VCaP (cell line): ENCODE data around the gene BDKRB2.

Source experiments
- H3K27ac ChIP-seq: fragments of 450-650 bp; 2 replicates; pipeline ENCODE4 v1.5.1; 2017
- CTCF ChIP-seq: fragments of 450-650 bp; conservative IDR thresholded peaks from 2 replicates; pipeline ENCODE4 v1.5.1; 2017; ENCODE audit warnings: mild to moderate bottlenecking, moderate library complexity

The BDKRB2 gene

DNA sequence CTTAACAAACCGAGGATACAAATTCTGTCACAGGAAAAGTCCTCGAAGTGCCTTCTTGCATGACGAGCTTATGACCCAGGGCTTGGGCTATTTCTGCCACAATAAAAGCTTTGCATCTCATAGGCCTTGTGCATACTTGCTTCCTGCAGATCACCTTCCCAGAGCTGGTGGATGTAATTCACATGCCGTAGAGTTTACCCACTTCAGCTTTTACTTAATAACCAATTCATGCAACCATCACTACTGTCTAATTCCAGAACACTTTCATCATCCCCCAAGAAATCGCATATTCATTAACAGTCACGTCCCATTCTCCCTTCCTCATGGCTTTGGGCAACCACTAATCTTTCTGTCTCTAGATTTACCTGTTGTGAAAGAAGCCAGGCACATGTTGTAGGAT, 42.4 kb downstream of the BDKRB2 start:
- TF ChIP-seq CTCF, result no peak
- no peak overlapping the region for H3K27ac ChIP-seq

DNA sequence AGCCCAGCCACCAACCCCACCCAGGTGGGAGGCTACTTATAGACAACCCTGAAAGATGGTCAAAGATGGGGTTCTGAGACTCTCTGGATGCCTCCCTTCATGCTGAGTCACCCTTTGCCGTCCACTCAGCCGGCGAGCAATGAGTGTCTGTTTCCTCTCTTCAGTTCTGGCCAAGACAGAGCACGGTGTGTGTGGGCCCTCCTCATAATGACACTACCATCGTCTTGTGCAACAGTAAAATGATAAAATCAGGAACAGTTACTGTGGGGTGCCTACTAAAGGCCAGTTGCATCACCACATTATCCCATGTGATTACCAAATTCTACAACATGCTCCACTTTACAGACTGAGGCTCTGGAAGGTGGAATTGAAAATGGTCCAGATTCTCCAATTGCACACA, 44.4 kb downstream of the BDKRB2 start:
- no peak overlapping the region for H3K27ac ChIP-seq
- TF ChIP-seq CTCF, result no peak

DNA sequence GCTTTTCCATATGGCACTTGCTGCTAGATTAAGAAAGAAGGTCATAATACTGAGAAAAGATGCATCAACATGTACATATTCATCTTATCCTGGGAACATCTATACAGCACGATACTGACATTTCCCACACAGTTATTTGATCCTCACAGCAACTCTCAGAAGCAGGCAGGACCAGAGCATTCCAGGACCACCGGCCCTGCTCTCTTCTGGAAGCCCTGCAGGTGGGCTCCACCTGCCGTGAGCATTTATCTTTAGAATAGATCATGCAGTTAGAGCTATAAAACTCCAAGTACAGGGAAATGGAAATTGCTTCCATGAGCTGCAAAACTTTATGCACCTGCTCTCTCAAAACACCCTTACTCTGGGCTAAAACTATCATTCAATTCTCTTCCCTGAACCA, 45.8 kb downstream of the BDKRB2 start:
- TF ChIP-seq CTCF, result no peak
- no peak overlapping the region for H3K27ac ChIP-seq

GRCh38 chr14:96251656-96252155, 47.1 kb downstream of the BDKRB2 start:
- H3K27ac ChIP-seq, result peak overlapping the region; percentile 20; the same call in 1 of the 2 replicates
- no peak for TF ChIP-seq CTCF

DNA sequence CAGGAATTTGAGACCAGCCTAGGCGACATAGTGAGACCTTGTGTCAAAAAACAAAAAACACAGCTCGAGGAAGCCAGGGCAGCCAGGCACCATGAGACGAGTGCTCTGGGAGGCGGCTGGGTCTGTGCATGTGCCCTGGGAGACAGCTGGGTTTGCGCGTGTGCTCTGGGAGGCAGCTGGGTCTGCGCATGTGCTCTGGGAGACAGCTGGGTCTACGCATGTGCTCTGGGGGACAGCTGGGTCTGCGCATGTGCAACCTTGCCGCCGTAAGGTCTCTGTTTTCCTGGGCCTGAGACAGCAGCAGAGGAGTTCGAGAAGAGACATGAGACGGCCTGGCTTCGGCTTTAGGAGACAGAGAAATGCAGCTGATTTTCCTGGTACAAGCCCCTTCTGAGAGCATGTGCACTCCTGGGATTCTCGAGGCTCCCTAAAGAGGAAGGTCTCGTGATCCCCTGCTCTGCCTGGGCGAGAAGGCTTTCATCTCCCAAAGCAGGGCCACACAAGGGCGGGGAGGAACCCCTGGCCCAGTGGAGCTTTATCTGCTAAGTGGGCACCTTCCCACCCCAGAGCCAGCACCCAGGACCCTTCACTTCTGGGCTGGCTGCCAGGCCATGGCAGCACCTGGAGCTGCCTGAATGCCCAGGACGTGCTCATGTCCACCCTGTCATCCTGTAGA, 47.8 kb downstream of the BDKRB2 start:
- H3K27ac ChIP-seq, result peak overlapping the region; percentile 20; the same call in 1 of the 2 replicates
- TF ChIP-seq CTCF, result no peak

DNA sequence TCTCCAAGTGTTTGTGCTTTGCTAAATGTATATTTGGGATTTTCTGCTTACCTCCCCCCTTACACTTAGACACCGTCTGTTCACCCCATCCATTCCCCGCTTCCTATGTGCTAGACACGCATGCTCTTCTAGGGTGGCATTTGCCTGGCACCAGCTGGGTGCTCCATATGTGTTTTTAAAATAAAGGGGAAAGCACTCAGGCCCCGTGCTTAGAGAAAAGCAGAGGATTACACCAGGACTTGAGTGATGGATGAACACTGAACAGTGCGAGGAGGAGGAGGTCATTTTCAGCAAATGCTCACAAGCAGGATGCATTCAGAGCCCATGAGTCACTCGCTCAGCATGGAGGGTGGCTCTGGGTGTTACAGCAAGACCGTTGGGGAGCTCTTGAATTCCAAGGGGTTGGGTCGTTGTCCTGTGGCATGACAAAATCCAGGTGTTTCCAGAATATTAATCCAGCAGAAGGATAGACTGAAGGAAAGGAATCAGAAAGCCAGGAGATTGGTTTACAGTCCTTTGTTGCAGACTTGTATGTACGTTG, 48.4 kb downstream of the BDKRB2 start:
- TF ChIP-seq CTCF, result no peak

GRCh38 chr14:96254687-96255086, 50.0 kb downstream of the BDKRB2 start:
- no peak overlapping the region for H3K27ac ChIP-seq
- no peak for TF ChIP-seq CTCF

More for the DNA sequence above, 48.4 kb downstream of the BDKRB2 start:
- H3K27ac ChIP-seq, result no peak overlapping the region
